Stimulated activated CD8-positive, alpha-beta memory T cell treated with anti-CD3 and anti-CD28 coated beads, Interleukin-12 subunit alpha, Interleukin-12 subunit beta, amount 100 ng/mL, for 24 hours (primary cell): Measurements from ENCODE around the gene IFITM1.
"Not testable (repeated sequence)": the region's sequence is repeated elsewhere in the genome, so short reads cannot be mapped to it uniquely, and the experiment has no call there.

Experiments
- DNase-seq: peaks from one replicate; pipeline ENCODE4 v3.0.0-alpha.2; 2020; ENCODE audit errors: extremely low read depth

IFITM1 gene

DNA sequence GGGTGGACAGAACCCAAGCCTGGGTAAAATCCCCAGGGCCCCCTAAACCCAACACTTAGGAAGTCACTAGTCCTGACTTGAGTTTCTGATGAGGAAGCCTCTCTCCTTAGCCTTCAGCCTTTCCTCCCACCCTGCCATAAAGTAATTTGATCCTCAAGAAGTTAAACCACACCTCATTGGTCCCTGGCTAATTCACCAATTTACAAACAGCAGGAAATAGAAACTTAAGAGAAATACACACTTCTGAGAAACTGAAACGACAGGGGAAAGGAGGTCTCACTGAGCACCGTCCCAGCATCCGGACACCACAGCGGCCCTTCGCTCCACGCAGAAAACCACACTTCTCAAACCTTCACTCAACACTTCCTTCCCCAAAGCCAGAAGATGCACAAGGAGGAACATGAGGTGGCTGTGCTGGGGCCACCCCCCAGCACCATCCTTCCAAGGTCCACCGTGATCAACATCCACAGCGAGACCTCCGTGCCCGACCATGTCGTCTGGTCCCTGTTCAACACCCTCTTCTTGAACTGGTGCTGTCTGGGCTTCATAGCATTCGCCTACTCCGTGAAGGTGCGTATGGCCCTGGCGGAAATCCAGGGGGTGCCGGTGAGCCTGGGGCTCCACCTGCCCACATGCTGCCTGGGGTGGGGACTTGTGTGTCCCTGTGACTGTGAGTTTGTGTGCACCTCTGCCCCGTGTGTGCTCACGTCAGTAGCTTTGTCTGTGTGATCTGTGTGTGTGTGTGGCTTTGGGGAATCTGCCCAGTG is at the start of gene IFITM1:
Gene IFITM1, plus strand, starts transcription at position 254 of the 767 bp plus-strand sequence. Its CDS starts 131 bp downstream, at position 385.
- DNase-seq: no peak

GRCh38 chr11:266676-267439 is 47.0 kb upstream of the IFITM1 start:
- no peak for DNase-seq

DNA sequence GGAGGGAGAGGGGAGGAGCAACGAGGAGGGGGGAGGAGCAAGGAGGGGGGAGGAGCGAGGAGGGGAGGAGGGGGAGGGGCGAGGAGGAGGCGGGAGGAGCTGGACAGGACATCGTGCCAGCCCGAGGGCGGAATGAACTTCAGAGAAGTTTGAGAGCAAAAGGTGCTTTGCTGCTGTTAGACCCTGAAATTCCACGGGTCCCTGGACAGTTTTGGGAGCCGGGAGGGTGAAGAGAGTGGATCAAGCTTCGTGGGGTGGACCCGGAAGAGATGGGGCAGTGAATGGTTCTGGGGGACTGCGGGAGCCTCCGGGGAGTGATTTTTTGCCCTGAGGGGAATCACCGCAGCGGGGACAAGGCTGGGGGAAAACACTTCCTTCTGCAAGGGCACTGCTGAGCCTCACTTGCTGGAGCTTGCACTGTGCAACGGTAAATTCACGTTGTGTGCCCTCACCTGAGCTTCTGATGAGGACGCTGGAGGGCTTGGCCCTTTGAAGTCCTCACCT is 46.3 kb upstream of the IFITM1 start:
- DNase-seq: no peak

DNA sequence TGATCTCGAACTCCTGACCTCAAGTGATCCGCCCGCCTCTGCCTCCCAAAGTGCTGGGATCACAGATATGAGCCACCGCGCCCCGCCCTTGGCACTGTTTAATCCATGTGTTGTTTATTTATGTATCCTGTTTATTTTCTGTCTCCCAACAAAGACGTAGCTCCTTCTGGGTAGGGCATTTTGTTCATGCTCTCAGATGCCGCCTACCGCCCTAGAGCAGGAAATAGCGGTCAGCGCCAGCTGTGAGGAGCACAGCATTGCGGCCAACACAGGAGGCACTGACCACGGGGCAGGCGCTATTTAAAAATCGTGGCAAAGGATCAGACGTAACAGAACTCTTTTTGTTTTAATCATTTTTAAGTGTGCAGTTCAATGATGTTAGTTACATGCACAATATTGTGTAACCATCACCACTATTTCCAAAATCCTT is 45.1 kb upstream of the IFITM1 start:
- not testable (repeated sequence) for DNase-seq

GRCh38 chr11:269146-269890 is 44.5 kb upstream of the IFITM1 start:
- no peak for DNase-seq

DNA sequence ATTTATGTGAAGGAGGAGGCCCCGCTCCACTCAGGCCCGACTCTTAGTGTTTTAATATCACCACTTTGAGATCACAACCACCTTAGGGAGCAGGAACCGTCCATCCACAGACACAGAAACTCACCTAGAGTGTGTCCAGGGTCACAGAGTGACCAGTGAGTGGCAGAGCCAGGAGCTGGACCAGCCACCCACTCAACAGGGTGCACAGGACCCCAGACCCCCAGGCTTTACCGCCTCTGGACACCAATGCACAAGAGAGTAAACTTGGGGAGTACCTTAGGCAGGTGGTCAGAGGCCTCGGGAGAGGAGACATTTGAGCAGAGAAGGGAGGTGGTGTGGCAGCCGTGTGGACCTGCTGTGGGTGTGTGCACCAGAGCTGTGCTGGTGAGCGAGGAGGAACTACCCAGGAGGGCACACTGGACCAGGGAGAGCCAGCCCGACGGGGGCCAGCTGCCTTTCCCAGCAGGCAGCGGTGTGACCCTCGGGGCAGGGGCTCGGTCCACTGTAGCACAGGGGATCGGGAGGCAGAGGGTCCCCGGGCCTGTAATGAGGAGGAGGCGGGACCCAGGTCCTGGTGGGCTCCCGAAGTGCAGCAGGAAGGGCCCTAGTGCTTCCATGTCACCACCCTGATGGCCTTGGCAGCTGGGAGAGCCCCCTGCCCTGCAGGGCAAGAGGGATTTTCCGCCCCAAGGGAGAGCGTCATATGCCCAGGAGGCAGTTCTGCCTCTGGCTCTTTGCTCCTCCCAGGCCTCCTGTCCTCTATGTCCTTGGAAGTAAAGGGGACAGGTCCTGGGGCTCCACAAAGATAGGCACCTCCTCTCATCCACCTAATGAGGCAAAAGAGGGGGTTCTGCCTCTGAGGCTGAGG is 43.2 kb upstream of the IFITM1 start:
- DNase-seq: no peak

DNA sequence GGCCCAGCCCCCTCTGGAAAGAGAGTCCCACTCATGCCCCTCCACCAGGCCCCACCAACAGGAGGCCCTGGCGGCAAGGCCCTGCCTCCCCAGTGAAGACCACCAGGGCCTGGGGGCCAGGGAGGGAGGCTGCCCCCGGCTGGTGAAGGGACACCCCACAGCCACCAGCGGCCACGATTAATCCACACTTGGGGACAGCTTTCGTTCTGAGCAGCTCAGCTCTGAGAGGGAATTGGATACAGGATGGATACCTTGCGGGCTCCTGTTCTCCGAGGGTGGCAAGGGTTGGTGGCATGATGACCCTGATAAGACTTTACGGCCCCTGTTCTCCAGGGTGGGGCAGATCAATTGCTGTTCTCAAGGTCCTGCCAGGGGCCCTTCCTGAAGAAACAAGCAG is 42.5 kb upstream of the IFITM1 start:
- DNase-seq: no peak

GRCh38 chr11:272195-272930 is 41.5 kb upstream of the IFITM1 start:
- no peak for DNase-seq

DNA sequence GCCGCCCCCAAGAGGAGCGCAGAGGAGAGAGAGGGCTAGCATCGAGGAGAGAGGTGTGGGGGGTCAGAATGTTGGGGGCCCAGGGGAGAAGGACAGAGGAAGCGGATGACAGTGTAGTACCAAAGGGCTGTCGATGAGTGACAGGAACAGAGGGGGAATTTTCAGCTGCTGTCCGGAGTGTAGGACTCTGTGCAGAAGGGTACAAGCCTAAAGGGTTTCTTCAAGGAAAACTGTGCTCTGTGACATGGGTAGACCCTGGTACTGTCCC is 41.0 kb upstream of the IFITM1 start:
- DNase-seq: no peak

DNA sequence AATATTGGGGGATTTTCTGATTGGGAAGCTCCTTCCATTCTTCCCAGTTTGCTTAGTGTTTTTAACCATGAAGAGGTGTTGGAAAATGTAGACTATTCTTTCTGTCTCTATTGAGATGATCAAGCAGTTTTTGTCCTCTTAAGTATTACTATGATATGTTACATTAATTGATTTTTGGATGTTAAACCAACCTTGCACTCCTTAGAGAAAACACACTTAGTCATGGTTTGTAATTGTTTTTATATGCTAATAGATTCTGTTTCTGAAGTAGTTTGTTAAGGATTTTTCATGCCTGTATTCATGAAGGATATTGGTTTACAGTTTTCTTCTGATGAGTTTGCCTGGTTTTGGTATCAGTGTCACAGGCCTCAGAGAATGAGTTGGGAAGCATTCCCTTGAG is 37.6 kb upstream of the IFITM1 start:
- DNase-seq: no peak

DNA sequence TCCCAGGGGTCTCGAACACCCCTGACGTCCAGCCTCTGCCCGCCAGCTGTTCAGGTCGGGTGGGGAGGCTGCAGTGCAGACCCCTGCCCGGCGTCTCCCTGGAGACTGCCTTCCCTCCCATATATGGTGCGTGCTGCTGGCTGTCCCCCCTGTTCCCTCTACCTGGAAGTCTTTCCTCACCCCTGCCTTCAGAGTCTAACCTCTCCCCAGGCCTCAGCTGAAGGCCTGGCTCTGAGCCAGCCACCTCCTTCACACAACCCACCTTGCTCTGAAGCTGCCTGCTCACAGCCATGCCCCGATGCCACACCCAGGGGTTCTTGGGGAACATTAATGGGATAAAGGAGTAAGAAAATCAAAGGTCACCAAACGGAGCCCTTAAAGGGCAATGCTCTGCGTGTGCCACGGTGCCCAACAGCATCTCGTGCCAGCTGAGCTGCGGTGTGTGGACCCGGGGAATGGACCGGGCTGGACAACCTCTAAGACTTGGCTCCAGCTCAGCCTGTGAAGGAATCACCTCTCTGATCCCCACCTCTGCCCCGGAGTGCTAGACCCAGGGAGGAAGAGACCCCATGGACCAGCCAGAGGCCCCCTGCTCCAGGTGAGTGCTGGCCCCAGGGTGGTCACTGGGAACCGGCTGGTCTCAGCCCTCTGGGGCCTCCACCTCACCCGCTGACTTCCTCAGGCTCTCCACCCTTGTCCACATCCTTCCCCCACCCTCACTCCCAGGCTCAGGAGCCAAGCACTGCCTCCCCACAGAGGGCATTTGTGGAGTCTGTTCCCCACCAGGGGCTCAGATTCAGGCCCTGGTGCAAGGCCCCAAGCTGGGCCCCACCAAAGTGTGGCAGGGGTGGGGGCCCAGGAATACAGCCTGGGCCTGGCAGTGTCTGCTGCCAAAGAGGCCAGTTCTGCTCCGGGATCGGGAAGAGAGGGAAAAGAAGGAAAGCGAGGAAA is 35.6 kb upstream of the IFITM1 start, which contains the start of gene NLRP6:
Gene NLRP6, plus strand, starts transcription at position 407 of the 951 bp plus-strand sequence. Its CDS starts 163 bp downstream, at position 570.
- no peak for DNase-seq

DNA sequence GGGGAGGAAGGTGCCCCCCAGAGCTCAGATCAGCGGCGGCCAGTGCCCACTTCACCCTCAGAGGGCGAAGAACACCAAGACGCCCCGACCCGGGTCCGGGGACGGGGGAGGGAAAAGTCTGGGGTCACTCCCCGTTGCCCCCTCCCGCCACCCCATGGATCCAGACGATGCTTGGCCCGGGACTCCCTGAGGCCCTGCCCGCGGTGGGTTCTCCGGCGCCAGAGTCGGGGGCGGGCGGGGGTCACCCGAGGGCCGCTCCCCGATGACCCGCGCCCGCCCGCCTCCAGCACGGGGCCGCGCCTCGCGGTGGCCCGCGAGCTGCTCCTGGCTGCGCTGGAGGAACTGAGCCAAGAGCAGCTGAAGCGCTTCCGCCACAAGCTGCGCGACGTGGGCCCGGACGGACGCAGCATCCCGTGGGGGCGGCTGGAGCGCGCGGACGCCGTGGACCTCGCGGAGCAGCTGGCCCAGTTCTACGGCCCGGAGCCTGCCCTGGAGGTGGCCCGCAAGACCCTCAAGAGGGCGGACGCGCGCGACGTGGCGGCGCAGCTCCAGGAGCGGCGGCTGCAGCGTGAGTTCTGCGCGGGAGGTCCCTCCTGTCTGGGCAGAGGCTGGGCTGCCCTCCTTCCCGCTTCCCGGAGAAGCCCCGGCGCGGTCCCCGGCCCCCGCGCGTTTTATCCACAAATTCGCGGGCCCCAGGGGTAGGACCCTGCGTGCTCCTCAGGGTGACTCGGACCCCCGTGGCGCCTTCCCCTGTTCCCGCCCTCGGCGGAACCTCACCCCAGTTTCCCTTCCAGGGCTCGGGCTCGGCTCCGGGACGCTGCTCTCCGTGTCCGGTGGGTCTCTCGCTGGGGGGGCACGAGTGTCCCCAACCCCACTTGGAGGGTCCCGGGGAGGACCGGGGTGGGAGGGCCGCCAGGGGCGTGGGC is 34.5 kb upstream of the IFITM1 start:
- no peak for DNase-seq

DNA sequence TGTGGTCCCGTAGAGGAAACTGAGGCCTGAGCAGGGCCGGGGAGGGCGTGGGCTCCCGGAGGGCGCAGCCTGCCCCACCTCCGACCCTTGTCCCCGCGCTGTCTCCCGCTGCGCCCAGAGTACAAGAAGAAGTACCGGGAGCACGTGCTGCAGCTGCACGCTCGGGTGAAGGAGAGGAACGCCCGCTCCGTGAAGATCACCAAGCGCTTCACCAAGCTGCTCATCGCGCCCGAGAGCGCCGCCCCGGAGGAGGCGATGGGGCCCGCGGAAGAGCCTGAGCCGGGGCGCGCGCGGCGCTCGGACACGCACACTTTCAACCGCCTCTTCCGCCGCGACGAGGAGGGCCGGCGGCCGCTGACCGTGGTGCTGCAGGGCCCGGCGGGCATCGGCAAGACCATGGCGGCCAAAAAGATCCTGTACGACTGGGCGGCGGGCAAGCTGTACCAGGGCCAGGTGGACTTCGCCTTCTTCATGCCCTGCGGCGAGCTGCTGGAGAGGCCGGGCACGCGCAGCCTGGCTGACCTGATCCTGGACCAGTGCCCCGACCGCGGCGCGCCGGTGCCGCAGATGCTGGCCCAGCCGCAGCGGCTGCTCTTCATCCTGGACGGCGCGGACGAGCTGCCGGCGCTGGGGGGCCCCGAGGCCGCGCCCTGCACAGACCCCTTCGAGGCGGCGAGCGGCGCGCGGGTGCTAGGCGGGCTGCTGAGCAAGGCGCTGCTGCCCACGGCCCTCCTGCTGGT is 33.7 kb upstream of the IFITM1 start:
- no peak for DNase-seq

GRCh38 chr11:280706-281485 is 32.9 kb upstream of the IFITM1 start:
- DNase-seq: no peak

DNA sequence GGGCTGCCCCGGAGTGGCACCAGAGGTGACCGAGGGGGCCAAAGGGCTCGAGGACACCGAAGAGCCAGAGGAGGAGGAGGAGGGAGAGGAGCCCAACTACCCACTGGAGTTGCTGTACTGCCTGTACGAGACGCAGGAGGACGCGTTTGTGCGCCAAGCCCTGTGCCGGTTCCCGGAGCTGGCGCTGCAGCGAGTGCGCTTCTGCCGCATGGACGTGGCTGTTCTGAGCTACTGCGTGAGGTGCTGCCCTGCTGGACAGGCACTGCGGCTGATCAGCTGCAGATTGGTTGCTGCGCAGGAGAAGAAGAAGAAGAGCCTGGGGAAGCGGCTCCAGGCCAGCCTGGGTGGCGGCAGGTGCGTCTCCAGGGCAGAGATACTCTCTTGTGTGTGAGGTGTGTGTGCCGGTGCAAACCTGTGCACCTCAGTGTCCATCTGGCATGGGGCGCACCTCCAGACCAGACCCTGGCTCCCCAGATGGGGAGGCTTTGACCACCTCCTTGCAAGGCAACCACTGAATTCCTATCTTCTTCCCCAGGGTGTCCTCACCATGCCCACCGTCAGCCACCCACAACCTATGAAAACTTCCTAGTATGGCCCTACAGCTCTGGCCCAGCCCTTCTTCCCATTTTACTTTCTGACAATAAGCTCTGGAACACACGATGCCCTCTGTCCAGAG is 32.2 kb upstream of the IFITM1 start:
- DNase-seq: no peak

GRCh38 chr11:282171-282570 is 31.7 kb upstream of the IFITM1 start:
- no peak for DNase-seq
